ENCODE data around the gene SLC24A3. TPM values are rescaled to one million over a fixed set of nuclear protein-coding genes. Genes with fewer than 3 reads are reported as not detected.

SLC24A3 gene
- total and polyA plus RNA-seq, 7 experiments from 2014 or later, result 0.58 to 1.0 TPM; not detected in 5

GRCh38 chr20:19256906-19257595 is 44.6 kb downstream of the SLC24A3 start:
- no peaks in the 10 kb centered on the region for H3K36me3 ChIP-seq (ENCODE audit: control insufficient read depth in 2 of 3, insufficient read depth in 3 of 3, low read length in 3 of 3)
- H3K9me3 Mint-ChIP-seq, result peaks cover 0 to 3% (median 0%) of the 10 kb centered on the region in 11 donors
- no peak overlapping the region for H3K4me3 ChIP-seq (ENCODE audit: low read length)
- intact Hi-C loops (cut with micrococcal nuclease), result no loop called here
- no peaks in the 10 kb centered on the region for H3K4me1 ChIP-seq (ENCODE audit: control insufficient read depth in 2 of 2, insufficient read depth in 2 of 2, low read length in 2 of 2)
- H3K27ac ChIP-seq (ENCODE audit: low read depth, low read length), result no peak overlapping the region
- no peaks in the 10 kb centered on the region for H3K27me3 ChIP-seq (ENCODE audit: control insufficient read depth in 2 of 2, insufficient read depth in 2 of 2, low read length in 2 of 2)
- CTCF ChIA-PET, result no interaction called here
- DNase-seq (no peak), ATAC-seq (no peak)
- no peaks in the 10 kb centered on the region for H3K36me3 Mint-ChIP-seq
- no peak overlapping the region for H3K4me3 Mint-ChIP-seq
- no peak overlapping the region for H3K27ac Mint-ChIP-seq
- no peaks in the 10 kb centered on the region for H3K9me3 ChIP-seq (ENCODE audit: control insufficient read depth in 2 of 3, low read length in 3 of 3)
- POLR2A ChIA-PET, result no interaction called here
- peaks cover 0 to 6% (median 0%) of the 10 kb centered on the region in 7 donors for H3K4me1 Mint-ChIP-seq
- peaks cover 0 to 11% (median 4%) of the 10 kb centered on the region in 5 donors for H3K27me3 Mint-ChIP-seq

- CTCF ChIA-PET, result no interaction called here
Measured at GRCh38 chr20:19257865-19258264, 45.4 kb downstream of the SLC24A3 start.

DNA sequence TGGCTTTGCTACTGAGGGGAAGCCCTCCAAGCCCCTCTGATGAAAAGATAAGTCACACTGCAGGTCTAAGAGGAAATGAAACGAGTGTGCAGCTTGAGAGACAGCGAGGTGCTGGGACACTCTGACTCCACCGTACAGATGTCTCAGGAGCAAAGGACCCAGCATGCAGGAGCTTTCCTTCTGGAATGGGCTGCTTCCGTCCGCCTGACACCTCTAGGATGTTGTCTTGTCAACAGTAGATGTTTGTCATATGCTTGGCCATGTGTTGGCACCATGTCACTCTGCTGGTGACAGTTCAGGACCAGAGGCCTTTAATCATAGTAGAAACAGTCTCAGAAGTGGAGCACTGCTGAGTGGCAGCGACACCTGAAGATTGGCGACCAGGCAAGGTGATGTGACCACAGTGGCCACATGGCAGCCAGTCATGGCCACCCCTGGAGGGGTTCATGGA is 46.7 kb downstream of the SLC24A3 start:
- ATAC-seq, result no peak
- no peak overlapping the region for H3K4me3 Mint-ChIP-seq
- ChIA-PET CTCF (no interaction called here), POLR2A (no interaction called here)
- Histone ChIP-seq H3K36me3 (ENCODE audit: control insufficient read depth in 2 of 3, insufficient read depth in 3 of 3, low read length in 3 of 3) (no peaks in the 10 kb centered on the region), H3K27me3 (ENCODE audit: control insufficient read depth in 2 of 2, insufficient read depth in 2 of 2, low read length in 2 of 2) (no peaks in the 10 kb centered on the region), H3K4me1 (ENCODE audit: control insufficient read depth in 2 of 2, insufficient read depth in 2 of 2, low read length in 2 of 2) (no peaks in the 10 kb centered on the region), H3K27ac (ENCODE audit: low read depth, low read length) (no peak overlapping the region), H3K4me3 (ENCODE audit: low read length) (no peak overlapping the region), H3K9me3 (ENCODE audit: control insufficient read depth in 2 of 3, low read length in 3 of 3) (no peaks in the 10 kb centered on the region)
- DNase-seq, result no peak
- H3K27me3 Mint-ChIP-seq, result peaks cover 0 to 15% (median 5%) of the 10 kb centered on the region in 5 donors
- no peaks in the 10 kb centered on the region for H3K36me3 Mint-ChIP-seq
- H3K9me3 Mint-ChIP-seq, result peaks cover 0 to 2% (median 0%) of the 10 kb centered on the region in 11 donors
- peaks cover 0 to 6% (median 0%) of the 10 kb centered on the region in 7 donors for H3K4me1 Mint-ChIP-seq
- intact Hi-C loops (cut with micrococcal nuclease), result no loop called here
- no peak overlapping the region for H3K27ac Mint-ChIP-seq

More at GRCh38 chr20:19257865-19258264, 45.4 kb downstream of the SLC24A3 start:
- Histone ChIP-seq H3K9me3 (ENCODE audit: control insufficient read depth in 2 of 3, low read length in 3 of 3) (no peaks in the 10 kb centered on the region), H3K27ac (ENCODE audit: low read depth, low read length) (no peak overlapping the region), H3K36me3 (ENCODE audit: control insufficient read depth in 2 of 3, insufficient read depth in 3 of 3, low read length in 3 of 3) (no peaks in the 10 kb centered on the region), H3K4me3 (ENCODE audit: low read length) (no peak overlapping the region), H3K4me1 (ENCODE audit: control insufficient read depth in 2 of 2, insufficient read depth in 2 of 2, low read length in 2 of 2) (no peaks in the 10 kb centered on the region), H3K27me3 (ENCODE audit: control insufficient read depth in 2 of 2, insufficient read depth in 2 of 2, low read length in 2 of 2) (no peaks in the 10 kb centered on the region)
- Mint-ChIP-seq H3K4me3 (no peak overlapping the region), H3K27me3 (peaks cover 0 to 15% (median 4%) of the 10 kb centered on the region in 5 donors), H3K4me1 (peaks cover 0 to 6% (median 0%) of the 10 kb centered on the region in 7 donors), H3K27ac (no peak overlapping the region), H3K9me3 (peaks cover 0 to 2% (median 0%) of the 10 kb centered on the region in 11 donors), H3K36me3 (no peaks in the 10 kb centered on the region)
- POLR2A ChIA-PET, result no interaction called here
- intact Hi-C loops (cut with micrococcal nuclease), result no loop called here
- DNase-seq (no peak), ATAC-seq (no peak)

DNA sequence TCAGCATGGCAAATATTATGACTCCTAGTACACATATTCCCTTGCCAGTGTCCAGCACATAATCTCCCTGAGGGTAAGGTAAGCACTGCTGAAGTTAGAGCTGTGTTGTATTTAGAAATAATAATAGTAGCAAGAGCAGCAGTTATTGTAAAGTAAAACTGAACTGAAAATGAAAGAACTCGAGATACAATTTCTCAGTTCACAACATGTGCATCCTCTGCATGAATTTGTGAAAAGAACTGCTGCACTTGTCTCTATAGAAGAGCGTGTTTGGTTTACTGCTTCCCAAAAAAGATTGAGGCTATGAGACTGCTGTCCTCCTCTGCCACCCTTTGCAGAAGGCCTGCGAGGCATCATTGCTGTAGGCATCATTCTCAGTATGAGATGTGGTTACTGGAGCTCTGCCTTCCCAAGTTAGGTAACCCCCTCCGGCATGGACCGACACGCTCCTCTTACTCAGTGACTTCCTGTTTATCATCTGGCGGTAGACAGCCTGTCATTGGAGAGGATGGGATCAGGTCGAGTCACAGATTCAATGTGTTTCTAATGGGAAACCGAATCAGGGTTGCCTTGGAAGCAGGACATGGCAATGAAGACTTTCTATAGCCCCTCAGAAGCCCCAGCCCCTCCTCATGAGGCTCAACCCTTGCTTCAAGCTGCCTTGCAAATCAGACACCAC is 48.1 kb downstream of the SLC24A3 start:
- Mint-ChIP-seq H3K9me3 (peaks cover 0 to under 1% (median 0%) of the 10 kb centered on the region in 11 donors), H3K27ac (peak overlapping the region in 1 of 9 donors; percentile 52), H3K36me3 (no peaks in the 10 kb centered on the region), H3K4me1 (peaks cover 0 to 6% (median 0%) of the 10 kb centered on the region in 7 donors), H3K27me3 (peaks cover 0 to 8% (median 3%) of the 10 kb centered on the region in 5 donors), H3K4me3 (no peak overlapping the region)
- no peaks in the 10 kb centered on the region for H3K36me3 ChIP-seq (ENCODE audit: control insufficient read depth in 2 of 3, insufficient read depth in 3 of 3, low read length in 3 of 3)
- H3K4me1 ChIP-seq (ENCODE audit: control insufficient read depth in 2 of 2, insufficient read depth in 2 of 2, low read length in 2 of 2), result no peaks in the 10 kb centered on the region
- CTCF ChIA-PET, result no interaction called here
- POLR2A ChIA-PET, result no interaction called here
- no peak for DNase-seq
- no peak overlapping the region for H3K4me3 ChIP-seq (ENCODE audit: low read length)
- H3K9me3 ChIP-seq (ENCODE audit: control insufficient read depth in 2 of 3, low read length in 3 of 3), result no peaks in the 10 kb centered on the region
- no peak overlapping the region for H3K27ac ChIP-seq (ENCODE audit: low read depth, low read length)
- intact Hi-C loops (cut with micrococcal nuclease), result no loop called here
- H3K27me3 ChIP-seq (ENCODE audit: control insufficient read depth in 2 of 2, insufficient read depth in 2 of 2, low read length in 2 of 2), result no peaks in the 10 kb centered on the region
- peak; percentile 87 for ATAC-seq

DNA sequence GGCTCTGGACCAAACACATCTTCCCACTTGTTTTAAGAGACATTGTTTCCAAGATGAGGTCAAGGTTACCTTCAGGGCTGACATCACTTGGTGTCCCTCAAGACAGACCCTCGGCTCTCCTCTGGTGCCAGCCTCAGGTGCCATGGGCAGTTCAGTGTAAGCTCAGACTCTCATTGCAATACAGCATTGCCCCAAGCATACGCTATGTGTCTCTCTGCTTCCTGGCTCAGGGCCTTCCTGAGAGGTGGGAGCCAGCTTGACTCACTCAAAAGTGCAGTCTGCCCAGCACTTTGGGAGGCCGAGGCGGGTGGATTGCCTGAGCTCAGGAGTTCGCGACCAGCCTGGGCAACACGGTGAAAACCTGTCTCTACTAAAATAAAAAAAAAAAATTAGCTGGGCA is 51.7 kb downstream of the SLC24A3 start:
- Histone ChIP-seq H3K4me3 (ENCODE audit: low read length) (no peak overlapping the region), H3K27me3 (ENCODE audit: control insufficient read depth in 2 of 2, insufficient read depth in 2 of 2, low read length in 2 of 2) (no peaks in the 10 kb centered on the region), H3K4me1 (ENCODE audit: control insufficient read depth in 2 of 2, insufficient read depth in 2 of 2, low read length in 2 of 2) (no peaks in the 10 kb centered on the region), H3K27ac (ENCODE audit: low read depth, low read length) (no peak overlapping the region), H3K9me3 (ENCODE audit: control insufficient read depth in 2 of 3, low read length in 3 of 3) (no peaks in the 10 kb centered on the region), H3K36me3 (ENCODE audit: control insufficient read depth in 2 of 3, insufficient read depth in 3 of 3, low read length in 3 of 3) (no peaks in the 10 kb centered on the region)
- intact Hi-C loops (cut with micrococcal nuclease), result no loop called here
- Mint-ChIP-seq H3K4me3 (no peak overlapping the region), H3K4me1 (peaks cover 0 to 6% (median 0%) of the 10 kb centered on the region in 7 donors), H3K9me3 (peaks cover 0 to 4% (median 0%) of the 10 kb centered on the region in 11 donors), H3K36me3 (no peaks in the 10 kb centered on the region), H3K27me3 (peaks cover 0 to 8% (median 3%) of the 10 kb centered on the region in 5 donors), H3K27ac (no peak overlapping the region)
- CTCF ChIA-PET, result no interaction called here
- POLR2A ChIA-PET, result no interaction called here
- ATAC-seq, result no peak
- DNase-seq, result no peak

GRCh38 chr20:19265646-19266374 is 53.4 kb downstream of the SLC24A3 start:
- no peak overlapping the region for H3K4me3 ChIP-seq (ENCODE audit: low read length)
- ATAC-seq (no peak), DNase-seq (no peak)
- no peaks in the 10 kb centered on the region for H3K4me1 ChIP-seq (ENCODE audit: control insufficient read depth in 2 of 2, insufficient read depth in 2 of 2, low read length in 2 of 2)
- H3K27me3 ChIP-seq (ENCODE audit: control insufficient read depth in 2 of 2, insufficient read depth in 2 of 2, low read length in 2 of 2), result no peaks in the 10 kb centered on the region
- intact Hi-C loops (cut with micrococcal nuclease), result no loop called here
- no peaks in the 10 kb centered on the region for H3K9me3 ChIP-seq (ENCODE audit: control insufficient read depth in 2 of 3, low read length in 3 of 3)
- H3K27ac Mint-ChIP-seq, result no peak overlapping the region
- H3K27ac ChIP-seq (ENCODE audit: low read depth, low read length), result no peak overlapping the region
- H3K36me3 ChIP-seq (ENCODE audit: control insufficient read depth in 2 of 3, insufficient read depth in 3 of 3, low read length in 3 of 3), result no peaks in the 10 kb centered on the region
- ChIA-PET CTCF (interaction anchor here (1.0 kb wide), 1 partner anchor 10 kb away, joined by 3 read pairs; no protein-coding TSS in a partner anchor), POLR2A (no interaction called here)
- H3K9me3 Mint-ChIP-seq, result peaks cover 0 to 5% (median 0%) of the 10 kb centered on the region in 11 donors
- no peaks in the 10 kb centered on the region for H3K36me3 Mint-ChIP-seq
- no peak overlapping the region for H3K4me3 Mint-ChIP-seq
- H3K4me1 Mint-ChIP-seq, result peaks cover 0 to 2% (median 0%) of the 10 kb centered on the region in 7 donors
- peaks cover 0 to 12% (median 7%) of the 10 kb centered on the region in 5 donors for H3K27me3 Mint-ChIP-seq

Data from naive thymus-derived CD4-positive, alpha-beta T cell (primary cell).